GM18505 (cell line): Measurements from ENCODE around the gene TMEM164.

Source experiments
- ATAC-seq: cut with Tn5 transposase; IDR thresholded peaks from one replicate; pipeline ENCODE4 v1.9.1; 2021; ENCODE audit not compliant: unreplicated experiment
- POLR2A ChIP-seq: IDR thresholded peaks from 4 replicates; pipeline ENCODE4 v1.6.1; 2011; ENCODE audit warnings: borderline replicate concordance; ENCODE audit not compliant: insufficient read depth, insufficient read length; ENCODE audit errors: extremely low read depth

Gene TMEM164

GRCh38 chrX:110155759-110156158 is 152.8 kb downstream of the TMEM164 start:
- TF ChIP-seq POLR2A, result no peak
- ATAC-seq, result no peak

GRCh38 chrX:110156167-110156754 is 153.3 kb downstream of the TMEM164 start:
- no peak for ATAC-seq
- TF ChIP-seq POLR2A, result no peak

GRCh38 chrX:110157444-110157843 is 154.5 kb downstream of the TMEM164 start:
- no peak for TF ChIP-seq POLR2A
- ATAC-seq, result no peak

GRCh38 chrX:110159235-110159634 is 156.3 kb downstream of the TMEM164 start:
- ATAC-seq, result no peak
- no peak for TF ChIP-seq POLR2A

- no peak for TF ChIP-seq POLR2A
- ATAC-seq, result no peak
Observed at GRCh38 chrX:110159865-110160264, 157.0 kb downstream of the TMEM164 start.

GRCh38 chrX:110161361-110161686 is 158.4 kb downstream of the TMEM164 start:
- no peak for ATAC-seq
- TF ChIP-seq POLR2A, result no peak

GRCh38 chrX:110162131-110162530 is 159.2 kb downstream of the TMEM164 start:
- TF ChIP-seq POLR2A, result no peak
- no peak for ATAC-seq

- ATAC-seq, result no peak
- no peak for TF ChIP-seq POLR2A
Observed at GRCh38 chrX:110162867-110163266, 160.0 kb downstream of the TMEM164 start.

GRCh38 chrX:110163488-110163887 is 160.6 kb downstream of the TMEM164 start:
- ATAC-seq, result no peak
- TF ChIP-seq POLR2A, result no peak

GRCh38 chrX:110167952-110168451 is 165.1 kb downstream of the TMEM164 start:
- no peak for ATAC-seq
- TF ChIP-seq POLR2A, result no peak

GRCh38 chrX:110168585-110168984 is 165.7 kb downstream of the TMEM164 start:
- no peak for TF ChIP-seq POLR2A
- no peak for ATAC-seq

- ATAC-seq, result no peak
- no peak for TF ChIP-seq POLR2A
Observed at GRCh38 chrX:110170029-110170428, 167.1 kb downstream of the TMEM164 start.

GRCh38 chrX:110171442-110171841 is 168.5 kb downstream of the TMEM164 start:
- ATAC-seq, result no peak
- no peak for TF ChIP-seq POLR2A

- peak; percentile 97 for ATAC-seq
- TF ChIP-seq POLR2A, result no peak
Observed at GRCh38 chrX:110172215-110172614, 169.3 kb downstream of the TMEM164 start.
